LNCAP (cell line): Measurements from ENCODE around the gene MOSPD3.

Experiments used
- CTCF ChIP-seq: fragments of 450-650 bp; IDR thresholded peaks from 2 replicates; pipeline ENCODE4 v1.5.1; 2017; ENCODE audit warnings: mild to moderate bottlenecking

MOSPD3 gene

GRCh38 chr7:100573691-100574361 is 38.5 kb upstream of the MOSPD3 start, which contains the start of gene SAP25:
Gene SAP25, minus strand, starts transcription at chr7:100573900. Its CDS starts 158 bp downstream, at chr7:100573742.
- TF ChIP-seq CTCF: peak; percentile 38; the same call in 1 of the 2 replicates

GRCh38 chr7:100574362-100575205 is 37.8 kb upstream of the MOSPD3 start:
- no peak for TF ChIP-seq CTCF

- TF ChIP-seq CTCF: no peak
Observed at GRCh38 chr7:100575206-100575631, 37.1 kb upstream of the MOSPD3 start.

GRCh38 chr7:100575746-100576383 is 36.5 kb upstream of the MOSPD3 start:
- TF ChIP-seq CTCF: no peak

GRCh38 chr7:100576384-100576993 is 35.9 kb upstream of the MOSPD3 start:
- TF ChIP-seq CTCF: no peak

- no peak for TF ChIP-seq CTCF
Observed at GRCh38 chr7:100577103-100577502, 35.2 kb upstream of the MOSPD3 start.

- TF ChIP-seq CTCF: no peak
Observed at GRCh38 chr7:100577507-100577906, 34.8 kb upstream of the MOSPD3 start.
